ENCODE measurements around the gene SULT1A1.
"Not testable (repeated sequence)": the region's sequence is repeated elsewhere in the genome, so short reads cannot be mapped to it uniquely, and the experiment has no call there.

The SULT1A1 gene

DNA sequence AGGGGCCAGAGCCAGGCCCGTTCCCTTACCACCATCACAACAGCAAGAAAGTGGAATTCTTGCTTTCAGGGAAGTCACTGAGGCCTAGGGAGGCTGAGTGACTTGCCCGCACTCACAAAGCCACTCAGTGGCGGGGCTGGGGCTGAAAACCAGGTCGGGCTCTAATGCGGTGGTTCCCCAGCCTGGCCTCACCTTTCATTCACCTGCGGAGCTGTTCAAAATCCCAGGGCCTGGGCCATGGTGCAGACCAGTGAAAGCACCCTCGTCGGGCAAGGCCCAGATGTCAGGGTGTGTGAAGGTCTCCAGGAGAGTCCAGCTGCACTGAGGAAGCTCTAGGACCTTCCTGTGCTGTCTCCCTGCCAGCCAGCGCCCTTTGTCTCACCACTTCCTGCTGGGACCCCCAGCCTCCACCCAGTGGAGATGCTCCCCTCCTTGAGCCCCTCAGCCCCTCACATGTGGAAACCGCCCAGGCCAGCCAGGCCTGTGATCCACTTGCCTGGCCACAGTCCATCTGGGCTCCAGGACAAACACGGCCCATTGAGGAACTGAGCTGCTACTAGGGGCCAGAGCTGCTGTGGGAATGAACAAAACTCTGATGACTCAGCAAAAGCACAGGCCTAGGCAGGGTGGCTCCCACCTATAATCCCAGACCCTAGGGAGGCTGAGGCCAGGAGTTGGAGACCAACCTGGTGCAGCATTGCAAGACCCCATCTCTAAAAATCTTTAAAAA is 812 bp downstream of the SULT1A1 start:
- not testable (repeated sequence) for DNase-seq (ENCODE audit: low spot score)

GRCh38 chr16:28608496-28608808 is 1.4 kb downstream of the SULT1A1 start:
- not testable (repeated sequence) for DNase-seq (ENCODE audit: low spot score)

GRCh38 chr16:28607681-28608495 is 2.0 kb downstream of the SULT1A1 start:
- not testable (repeated sequence) for DNase-seq (ENCODE audit: low spot score)

DNA sequence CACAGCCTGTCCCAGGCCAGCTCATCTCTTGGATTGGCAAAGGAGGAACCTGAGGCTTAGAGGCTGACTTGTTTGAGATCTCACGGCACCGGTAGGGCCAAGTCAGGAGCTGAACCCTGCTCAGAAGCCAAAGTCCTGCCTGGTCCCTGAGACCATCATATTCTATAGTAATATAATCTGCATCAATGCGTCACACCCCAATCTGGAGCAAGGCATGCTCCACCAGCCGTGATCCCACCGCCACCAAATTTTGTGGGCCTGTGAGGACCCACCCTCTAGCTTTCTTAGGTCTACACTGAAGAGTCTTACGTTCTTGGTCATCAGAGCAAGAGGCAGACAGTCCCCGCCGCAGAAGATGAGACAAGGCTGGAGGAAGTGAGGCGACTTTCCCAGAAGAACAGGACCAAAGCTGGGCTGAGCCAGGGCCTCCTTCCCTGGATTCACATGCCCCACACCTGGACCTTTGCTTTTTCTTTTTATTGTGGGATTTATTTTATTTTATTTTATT is 2.7 kb downstream of the SULT1A1 start:
- no peak for DNase-seq (ENCODE audit: low spot score)

DNA sequence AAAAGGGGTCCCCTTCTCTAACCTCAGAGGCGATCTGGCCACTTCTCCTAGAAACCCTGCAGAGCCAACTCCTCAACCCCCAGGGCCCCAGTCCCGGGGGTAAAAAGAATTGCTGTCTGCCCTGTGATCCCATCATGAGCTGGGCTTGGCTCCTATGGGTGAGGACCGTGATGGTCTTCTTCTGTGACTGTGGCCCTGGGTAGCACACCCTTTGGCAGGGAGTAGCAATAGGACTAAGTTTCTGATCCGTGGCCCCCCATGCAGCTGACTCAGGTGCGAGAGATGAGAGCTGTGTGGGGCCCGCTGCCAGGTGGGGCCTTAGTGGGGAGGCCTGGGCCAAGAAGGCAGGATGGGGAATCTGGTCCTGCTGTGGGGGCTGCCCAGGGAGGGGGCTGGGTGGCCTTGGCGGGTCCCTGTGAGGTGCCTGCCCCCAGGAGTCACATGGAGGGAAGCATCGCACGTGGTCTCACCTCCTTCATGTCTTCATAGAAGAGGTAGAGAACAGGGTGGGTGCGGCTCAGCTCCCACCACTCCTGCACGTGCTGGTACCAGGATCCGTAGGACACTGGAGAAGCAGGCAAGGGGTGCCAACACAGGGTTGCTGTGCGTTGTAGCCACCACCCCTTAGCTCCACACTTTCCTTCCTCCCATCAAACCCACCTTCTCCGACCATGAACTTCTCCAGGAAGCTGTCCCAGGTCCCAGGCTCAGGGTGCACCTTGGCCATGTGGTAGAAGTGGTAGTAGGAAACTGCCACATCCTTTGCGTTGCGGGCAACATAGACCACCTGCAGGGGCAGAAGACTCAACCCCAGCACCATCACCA is 3.3 kb downstream of the SULT1A1 start:
- DNase-seq (ENCODE audit: low spot score) = no peak

- no peak for DNase-seq (ENCODE audit: low spot score)
These were observed 5.7 kb downstream of the SULT1A1 start for GRCh38 chr16:28604186-28604565.

DNA sequence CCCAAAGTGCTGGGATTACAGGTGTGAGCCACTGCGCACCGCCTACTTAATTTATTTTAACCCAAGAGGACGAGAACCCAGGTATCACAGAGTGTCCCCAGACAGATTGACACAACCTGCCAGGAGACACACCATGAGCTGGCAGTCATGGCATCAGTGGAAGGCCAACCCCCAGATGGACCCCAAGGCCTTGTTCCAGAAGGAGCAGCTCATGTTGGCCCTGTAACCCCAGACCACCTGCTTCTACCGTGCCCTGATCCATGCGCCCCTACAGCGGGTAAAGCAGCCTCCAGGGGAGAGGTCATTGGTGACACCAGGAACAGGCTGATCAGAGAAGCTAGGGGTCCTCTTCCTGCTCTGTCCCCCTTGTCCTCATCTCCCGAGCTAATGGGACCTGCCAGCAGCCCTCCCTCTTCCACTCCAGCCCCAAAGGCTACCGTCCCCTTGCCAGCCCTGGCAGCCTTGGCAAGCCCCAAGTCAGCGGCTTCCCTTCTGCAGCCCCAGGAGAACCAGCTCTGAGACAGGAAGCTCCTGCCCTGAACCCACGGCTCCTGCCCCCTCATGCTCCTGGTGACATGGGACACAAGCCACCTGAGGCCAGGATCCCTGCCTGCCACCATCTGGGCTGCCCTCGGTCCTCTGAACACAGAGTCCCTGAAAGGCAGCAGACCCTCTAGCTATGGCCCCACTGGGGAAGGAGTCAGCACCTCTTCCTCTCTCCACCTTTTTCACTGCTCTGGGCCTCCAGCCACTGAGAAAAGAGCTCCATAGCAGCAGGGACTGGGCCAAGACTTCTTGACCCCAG is 6.3 kb downstream of the SULT1A1 start:
- no peak for DNase-seq (ENCODE audit: low spot score)

DNA sequence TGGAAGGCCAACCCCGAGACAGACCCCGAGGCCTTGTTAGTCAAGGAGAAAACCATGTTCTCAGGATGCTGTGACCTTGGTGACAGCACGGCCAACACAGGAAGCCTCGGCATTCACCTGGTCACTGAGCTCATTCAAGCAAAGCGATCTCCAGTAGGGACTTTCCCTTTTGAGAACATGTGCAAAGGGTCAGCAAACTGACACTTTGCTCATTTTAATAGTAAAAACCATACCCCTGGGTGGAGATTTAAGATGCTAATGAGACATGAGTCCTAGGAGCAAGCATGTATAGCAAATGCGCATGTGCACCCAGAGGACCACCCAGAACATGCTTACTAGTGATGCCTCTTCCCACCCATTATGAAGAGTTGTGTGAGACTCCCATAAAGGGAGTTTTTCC is 7.3 kb downstream of the SULT1A1 start:
- peak; percentile 52 for DNase-seq (ENCODE audit: low spot score)

- DNase-seq (ENCODE audit: low spot score) = not testable (repeated sequence)
These were observed 7.8 kb downstream of the SULT1A1 start for GRCh38 chr16:28602062-28602461.

DNA sequence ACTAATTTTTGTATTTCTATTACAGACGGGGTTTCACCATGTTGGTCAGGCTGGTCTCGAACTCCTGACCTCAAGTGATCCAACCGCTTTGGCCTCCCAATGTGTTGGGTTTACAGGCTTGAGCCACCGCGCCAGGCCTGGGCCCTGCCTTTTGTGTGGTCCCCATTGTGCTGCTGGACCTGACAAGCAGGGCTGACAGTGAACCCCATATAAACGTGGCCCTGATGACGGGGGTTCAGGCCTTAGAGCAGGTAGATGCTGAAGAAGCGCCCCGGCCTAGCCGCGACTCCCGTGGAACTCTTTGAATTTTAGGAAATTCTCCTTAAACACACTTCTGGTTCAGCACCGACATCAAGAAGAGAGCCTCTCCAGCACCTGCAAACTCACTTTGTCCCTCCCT is 8.3 kb downstream of the SULT1A1 start:
- DNase-seq (ENCODE audit: low spot score) = not testable (repeated sequence)

- not testable (repeated sequence) for DNase-seq (ENCODE audit: low spot score)
These were observed 8.9 kb downstream of the SULT1A1 start for GRCh38 chr16:28600965-28601364.

- not testable (repeated sequence) for DNase-seq (ENCODE audit: low spot score)
These were observed 10.2 kb downstream of the SULT1A1 start for GRCh38 chr16:28599377-28600285.

- no peak for DNase-seq (ENCODE audit: low spot score)
These were observed 12.1 kb downstream of the SULT1A1 start for GRCh38 chr16:28597692-28598261.

DNA sequence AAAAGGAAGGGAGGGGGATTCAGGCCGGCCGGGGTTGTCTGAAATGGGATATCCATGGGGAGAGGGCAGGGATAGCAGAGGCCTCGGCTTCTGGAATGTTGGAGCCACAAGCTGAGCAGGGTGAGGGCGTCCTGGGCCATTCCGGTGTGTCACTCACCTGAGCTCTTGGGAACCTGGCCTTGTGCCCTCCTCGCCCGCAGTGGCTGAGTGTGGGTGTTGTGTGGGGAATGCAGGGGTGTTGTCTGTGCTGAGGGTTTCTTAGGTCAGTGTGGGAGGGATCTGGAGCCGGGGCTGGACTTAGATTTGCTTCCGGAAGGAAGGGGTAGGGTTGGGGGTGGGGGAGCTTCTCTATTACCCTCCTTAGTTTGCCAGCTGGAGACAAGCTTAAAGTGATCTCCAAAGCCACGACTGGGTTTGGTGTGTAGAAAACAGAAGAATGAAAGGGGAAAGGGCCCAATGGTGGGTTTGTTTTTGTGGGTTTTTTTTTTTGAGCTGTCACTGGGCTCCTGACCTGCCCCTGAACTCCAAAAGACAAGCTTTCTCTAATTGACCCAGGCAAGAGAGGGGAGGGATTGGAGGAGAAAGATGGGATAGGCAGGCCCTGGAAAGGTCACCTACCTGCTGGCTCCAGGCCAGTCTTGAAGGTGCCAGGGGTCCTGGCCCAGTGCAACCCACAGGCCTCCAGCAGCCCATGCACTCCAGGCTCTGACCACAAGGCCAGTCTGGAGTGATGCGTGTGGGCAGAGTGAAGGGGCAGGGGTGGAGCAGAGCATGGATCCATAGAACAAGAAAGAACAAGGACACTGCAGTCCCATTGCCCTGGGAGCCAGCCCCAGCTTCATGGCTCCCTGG is 12.8 kb downstream of the SULT1A1 start, which contains the start of gene SULT1A2:
Gene SULT1A2, minus strand, starts transcription at position 211 of the 852 bp plus-strand sequence. CDS start 1,120 bp downstream, outside the sequence.
- DNase-seq (ENCODE audit: low spot score) = peak; percentile 84

DNA sequence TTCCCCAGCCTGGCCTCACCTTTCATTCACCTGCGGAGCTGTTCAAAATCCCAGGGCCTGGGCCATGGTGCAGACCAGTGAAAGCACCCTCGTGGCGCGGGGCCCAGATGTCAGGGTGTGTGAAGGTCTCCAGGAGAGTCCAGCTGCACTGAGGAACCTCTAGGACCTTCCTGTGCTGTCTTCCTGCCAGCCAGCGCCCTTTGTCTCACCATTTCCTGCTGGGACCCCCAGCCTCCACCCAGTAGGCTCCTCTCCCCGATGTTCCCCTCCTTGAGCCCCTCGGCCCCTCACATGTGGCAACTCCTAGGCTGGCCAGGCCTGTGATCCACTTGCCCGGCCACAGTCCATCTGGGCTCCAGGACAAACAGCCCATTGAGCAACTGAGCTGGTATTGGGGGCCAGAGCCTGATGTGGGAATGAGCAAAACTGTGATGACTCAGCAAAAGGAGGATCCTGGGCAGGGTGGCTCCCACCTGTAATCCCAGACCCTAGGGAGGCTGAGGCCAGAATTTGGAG is 13.7 kb downstream of the SULT1A1 start:
- no peak for DNase-seq (ENCODE audit: low spot score)

DNA sequence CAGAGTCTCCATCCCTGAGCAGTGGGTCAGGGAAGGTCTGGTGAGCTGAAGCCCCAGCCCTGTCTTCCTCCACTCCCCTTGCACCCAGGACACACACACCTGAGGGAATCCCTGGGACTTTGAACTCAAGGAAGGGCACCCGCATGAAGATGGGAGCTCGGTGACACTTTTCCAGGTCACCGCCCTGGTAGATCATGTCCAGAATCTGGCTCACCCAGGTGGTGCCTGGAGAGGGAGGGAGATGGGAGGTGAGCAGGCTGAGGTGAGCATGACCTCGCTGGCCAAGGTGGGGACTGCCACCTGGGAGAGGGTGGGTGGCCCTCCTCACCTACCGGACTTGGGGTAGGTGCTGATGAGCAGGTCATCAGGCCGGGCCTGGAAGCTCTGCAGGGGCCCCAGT is 14.4 kb downstream of the SULT1A1 start:
- DNase-seq (ENCODE audit: low spot score) = not testable (repeated sequence)

DNA sequence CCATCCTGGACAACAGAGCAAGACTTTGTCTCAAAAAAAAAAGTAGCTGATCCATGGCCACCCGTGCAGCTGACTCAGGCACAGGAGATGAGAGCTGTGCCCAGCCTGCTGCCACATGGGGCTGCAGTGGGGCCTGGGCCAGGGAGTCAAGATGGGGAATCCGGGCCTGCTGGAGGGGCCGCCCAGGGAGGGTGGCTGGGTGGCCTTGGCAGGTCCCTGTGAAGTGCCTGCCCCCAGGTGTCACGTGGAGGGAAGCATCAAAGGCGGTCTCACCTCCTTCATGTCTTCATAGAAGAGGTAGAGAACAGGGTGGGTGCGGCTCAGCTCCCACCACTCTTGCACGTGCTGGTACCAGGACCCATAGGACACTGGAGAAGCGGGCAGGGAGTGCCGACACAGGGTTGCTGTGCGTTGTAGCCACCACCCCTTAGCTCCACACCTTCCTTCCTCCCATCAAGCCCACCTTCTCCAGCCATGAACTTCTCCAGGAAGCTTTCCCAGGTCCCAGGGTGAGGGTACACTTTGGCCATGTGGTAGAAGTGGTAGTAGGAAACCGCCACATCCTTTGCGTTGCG is 16.8 kb downstream of the SULT1A1 start:
- no peak for DNase-seq (ENCODE audit: low spot score)

DNA sequence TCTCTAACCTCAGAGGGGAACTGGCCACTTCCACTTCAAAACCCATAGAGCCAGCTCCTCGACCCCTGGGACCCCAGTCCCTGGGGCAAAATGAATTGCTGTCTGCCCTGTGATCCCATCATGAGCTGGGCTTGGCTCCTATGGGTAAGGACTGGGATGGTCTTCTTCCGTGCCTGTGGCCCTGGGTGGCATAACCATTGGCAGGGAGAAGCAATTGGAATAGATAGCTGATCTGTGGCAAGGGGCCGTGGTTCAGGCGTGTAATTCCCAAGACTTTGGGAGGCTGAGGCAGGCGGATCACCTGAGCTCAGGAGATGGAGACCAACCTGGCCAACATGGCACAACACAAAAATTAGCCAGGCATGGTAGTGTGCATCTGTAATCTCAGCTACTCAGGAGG is 17.3 kb downstream of the SULT1A1 start:
- no peak for DNase-seq (ENCODE audit: low spot score)

Data from kidney tubule cell (primary cell).